HEK293 (cell line): Measurements from ENCODE around the gene OGFOD1.

Source experiments
- CTCF ChIA-PET: fragments of 350-600 bp; formaldehyde crosslinking; extraction: SDS; loops from one replicate; lab custom pipeline; 2021; ENCODE audit warnings: antibody characterized with exemption; lab: Yijun Ruan, JAX
- POLR2A ChIA-PET: fragments of 300-600 bp; formaldehyde crosslinking; extraction: SDS; loops from one replicate; lab custom pipeline; 2020; ENCODE audit warnings: antibody characterized with exemption, inconsistent platforms; lab: Yijun Ruan, JAX
- H3K27ac ChIP-seq: fragments of 200-500 bp; sonication (Bioruptor generic); 2 replicates; pipeline ENCODE4 v1.5.1; 2014; ENCODE audit warnings: low read depth, low read length, control low read depth, inconsistent platforms; ENCODE audit errors: extremely low read depth
- H3K36me3 ChIP-seq, 2 experiments: fragments of 200-500 bp in 1 of 2; sonication (Bioruptor generic) in 1 of 2; 1 replicate in 1 of 2; 2 replicates in 1 of 2; pipeline ENCODE4 v1.5.1; 2014 to 2017; ENCODE audit warnings: inconsistent platforms in 2 of 2, low read length in 2 of 2; ENCODE audit not compliant: control insufficient read depth in 2 of 2, insufficient read depth in 1 of 2
- H3K4me1 ChIP-seq: fragments of 200-500 bp; sonication (Bioruptor generic); 2 replicates; pipeline ENCODE4 v1.5.1; 2014; ENCODE audit warnings: mild to moderate bottlenecking, low read length, inconsistent platforms; ENCODE audit not compliant: control insufficient read depth, insufficient read depth
- H3K4me3 ChIP-seq: 2 replicates; pipeline ENCODE4 v1.5.1; 2011; ENCODE audit warnings: low read depth, mild to moderate bottlenecking, control low read depth, low read length, moderate library complexity
- H3K9me3 ChIP-seq: fragments of 200-500 bp; sonication (Bioruptor generic); 2 replicates; pipeline ENCODE4 v1.5.1; 2014; ENCODE audit warnings: low read depth, low read length, inconsistent platforms; ENCODE audit not compliant: control insufficient read depth, insufficient read depth
- BCL11B ChIP-seq: fragments of 450-650 bp; formaldehyde crosslinking; IDR thresholded peaks from 2 replicates; pipeline ENCODE4 v1.5.1; 2016; ENCODE audit warnings: low read depth, missing biosample characterization, missing genetic modification characterization
- INSM2 ChIP-seq: fragments of 450-650 bp; formaldehyde crosslinking; IDR thresholded peaks from 2 replicates; pipeline ENCODE4 v1.5.1; 2016; ENCODE audit warnings: missing biosample characterization, missing genetic modification characterization
- MZF1 ChIP-seq: fragments of 450-650 bp; formaldehyde crosslinking; IDR thresholded peaks from 2 replicates; pipeline ENCODE4 v1.5.1; 2017; ENCODE audit warnings: missing biosample characterization, missing genetic modification characterization, borderline replicate concordance
- PATZ1 ChIP-seq: fragments of 450-650 bp; formaldehyde crosslinking; IDR thresholded peaks from 2 replicates; pipeline ENCODE4 v1.5.1; 2016; ENCODE audit warnings: missing biosample characterization, missing genetic modification characterization
- PBX3 ChIP-seq: sonication (generic); formaldehyde crosslinking; IDR thresholded peaks from 2 replicates; pipeline ENCODE4 v1.8.1; 2022; ENCODE audit warnings: mild to moderate bottlenecking, moderate library complexity, missing genetic modification reagents
- TRIM28 ChIP-seq: IDR thresholded peaks from 2 replicates; pipeline ENCODE4 v1.6.1; 2011; ENCODE audit warnings: low read length, control low read depth, borderline replicate concordance
- ZBTB11 ChIP-seq: fragments of 450-650 bp; formaldehyde crosslinking; conservative IDR thresholded peaks from 2 replicates; pipeline ENCODE4 v1.5.1; 2016; ENCODE audit warnings: low read depth, missing biosample characterization, missing genetic modification characterization
- ZEB2 ChIP-seq: fragments of 450-650 bp; formaldehyde crosslinking; IDR thresholded peaks from 2 replicates; pipeline ENCODE4 v1.5.1; 2016; ENCODE audit warnings: missing biosample characterization, missing genetic modification characterization
- ZFP69B ChIP-seq: fragments of 450-650 bp; formaldehyde crosslinking; IDR thresholded peaks from 2 replicates; pipeline ENCODE4 v1.5.1; 2016; ENCODE audit warnings: missing biosample characterization, missing genetic modification characterization
- ZNF10 ChIP-seq: fragments of 450-650 bp; formaldehyde crosslinking; IDR thresholded peaks from 2 replicates; pipeline ENCODE4 v1.5.1; 2017; ENCODE audit warnings: missing biosample characterization, missing genetic modification characterization
- ZNF114 ChIP-seq: fragments of 450-650 bp; formaldehyde crosslinking; IDR thresholded peaks from 2 replicates; pipeline ENCODE4 v1.5.0; 2017; ENCODE audit warnings: missing biosample characterization, missing genetic modification characterization
- ZNF146 ChIP-seq: fragments of 450-650 bp; formaldehyde crosslinking; IDR thresholded peaks from 2 replicates; pipeline ENCODE4 v1.5.1; 2016; ENCODE audit warnings: missing biosample characterization, missing genetic modification characterization
- ZNF211 ChIP-seq: fragments of 450-650 bp; formaldehyde crosslinking; IDR thresholded peaks from 2 replicates; pipeline ENCODE4 v1.5.1; 2016; ENCODE audit warnings: low read depth, missing biosample characterization, missing genetic modification characterization
- ZNF221 ChIP-seq: fragments of 450-650 bp; formaldehyde crosslinking; IDR thresholded peaks from 2 replicates; pipeline ENCODE4 v1.5.1; 2017; ENCODE audit warnings: missing biosample characterization, missing genetic modification characterization, borderline replicate concordance
- ZNF341 ChIP-seq: fragments of 450-650 bp; formaldehyde crosslinking; IDR thresholded peaks from 2 replicates; pipeline ENCODE4; 2016; ENCODE audit warnings: low read depth, missing biosample characterization, missing genetic modification characterization
- ZNF362 ChIP-seq: fragments of 450-650 bp; formaldehyde crosslinking; IDR thresholded peaks from 2 replicates; pipeline ENCODE4 v1.5.1; 2016; ENCODE audit warnings: missing biosample characterization, missing genetic modification characterization
- ZNF416 ChIP-seq: fragments of 450-650 bp; formaldehyde crosslinking; IDR thresholded peaks from 2 replicates; pipeline ENCODE4 v1.5.1; 2016; ENCODE audit warnings: missing biosample characterization, missing genetic modification characterization
- ZNF473 ChIP-seq: fragments of 450-650 bp; formaldehyde crosslinking; IDR thresholded peaks from 2 replicates; pipeline ENCODE4 v1.5.1; 2017; ENCODE audit warnings: missing biosample characterization, missing genetic modification characterization
- ZNF501 ChIP-seq: fragments of 450-650 bp; formaldehyde crosslinking; IDR thresholded peaks from 2 replicates; pipeline ENCODE4 v1.5.1; 2016; ENCODE audit warnings: missing biosample characterization, missing genetic modification characterization
- ZNF514 ChIP-seq: fragments of 450-650 bp; formaldehyde crosslinking; IDR thresholded peaks from 2 replicates; pipeline ENCODE4 v1.5.1; 2016; ENCODE audit warnings: missing biosample characterization, missing genetic modification characterization
- ZNF555 ChIP-seq: fragments of 450-650 bp; formaldehyde crosslinking; conservative IDR thresholded peaks from 2 replicates; pipeline ENCODE4 v1.5.1; 2017; ENCODE audit warnings: missing biosample characterization, mild to moderate bottlenecking, missing genetic modification characterization, inconsistent platforms
- ZNF600 ChIP-seq: fragments of 450-650 bp; formaldehyde crosslinking; IDR thresholded peaks from 2 replicates; pipeline ENCODE4 v1.5.1; 2016; ENCODE audit warnings: missing biosample characterization, missing genetic modification characterization
- ZNF747 ChIP-seq: fragments of 450-650 bp; formaldehyde crosslinking; IDR thresholded peaks from 2 replicates; pipeline ENCODE4 v1.5.1; 2016; ENCODE audit warnings: missing biosample characterization, missing genetic modification characterization
- ZNF843 ChIP-seq: fragments of 450-650 bp; formaldehyde crosslinking; IDR thresholded peaks from 2 replicates; pipeline ENCODE4 v1.5.1; 2016; ENCODE audit warnings: missing biosample characterization, missing genetic modification characterization
- ZSCAN16 ChIP-seq: fragments of 450-650 bp; formaldehyde crosslinking; IDR thresholded peaks from 2 replicates; pipeline ENCODE4 v1.5.1; 2016; ENCODE audit warnings: missing biosample characterization, missing genetic modification characterization
- ZSCAN4 ChIP-seq: fragments of 450-650 bp; formaldehyde crosslinking; IDR thresholded peaks from 2 replicates; pipeline ENCODE4 v1.5.1; 2017; ENCODE audit warnings: missing biosample characterization, missing genetic modification characterization
- ZXDB ChIP-seq: fragments of 450-650 bp; formaldehyde crosslinking; IDR thresholded peaks from 2 replicates; pipeline ENCODE4 v1.5.1; 2016; ENCODE audit warnings: missing biosample characterization, missing genetic modification characterization

Gene OGFOD1

GRCh38 chr16:56450986-56451752 lies at the start of gene OGFOD1, which contains the start of gene NUDT21:
Gene OGFOD1, plus strand, starts transcription at chr16:56451554. Its CDS starts 59 bp downstream, at chr16:56451613.
Gene NUDT21, minus strand, starts transcription at chr16:56451332. Its CDS starts 130 bp downstream, at chr16:56451202.
- ChIA-PET POLR2A (interaction anchor here (0.5 to 1.4 kb wide), 13 partner anchors 9 to 434 kb away, joined by 3 to 12 read pairs (median 4); partner anchors contain the start of genes BBS2 and MT2A), CTCF (no interaction called here)
- Histone ChIP-seq H3K36me3 (peaks cover 33 to 52% of the 10 kb centered on the region in 2 experiments), H3K4me1 (peaks cover 5% of the 10 kb centered on the region; the same call in 1 of the 2 replicates), H3K4me3 (peak within 1 kb of the TSS; percentile 67), H3K27ac (peak within 1 kb of the TSS; percentile 78), H3K9me3 (no peaks in the 10 kb centered on the region)
- TF ChIP-seq ZNF221 (tag by site-specific recombination) (no peak), ZNF114 (tag by site-specific recombination) (no peak), ZNF600 (tag by site-specific recombination) (no peak), ZEB2 (tag by site-specific recombination) (no peak), ZNF362 (tag by site-specific recombination) (no peak), ZNF514 (tag by site-specific recombination) (no peak), INSM2 (no peak), ZNF146 (tag by site-specific recombination) (no peak), ZNF501 (peak; percentile 53), PATZ1 (tag by site-specific recombination) (peak; percentile 22; the same call in 1 of the 2 replicates), ZNF341 (tag by site-specific recombination) (peak; percentile 88), ZNF555 (tag by site-specific recombination) (no peak), BCL11B (tag by site-specific recombination) (no peak), PBX3 (CRISPR knock-in tag) (0 out of 2 replicates have a peak, but pooled peaks have one; percentile 71), ZFP69B (tag by site-specific recombination) (peak; percentile 36), ZSCAN16 (tag by site-specific recombination) (0 out of 2 replicates have a peak, but pooled peaks have one; percentile 5), MZF1 (tag by site-specific recombination) (no peak), ZBTB11 (tag by site-specific recombination) (peak; percentile 78), ZXDB (0 out of 2 replicates have a peak, but pooled peaks have one; percentile 8), ZNF416 (tag by site-specific recombination) (no peak), ZNF211 (tag by site-specific recombination) (no peak), TRIM28 (no peak), ZNF843 (peak; percentile 7), ZSCAN4 (tag by site-specific recombination) (0 out of 2 replicates have a peak, but pooled peaks have one; percentile 18), ZNF473 (tag by site-specific recombination) (no peak), ZNF10 (0 out of 2 replicates have a peak, but pooled peaks have one; percentile 40), ZNF747 (tag by site-specific recombination) (no peak)
